Colon (tissue), 2 donors: ENCODE measurements around the gene BBX.
"Not testable (repeated sequence)": the region's sequence is repeated elsewhere in the genome, so short reads cannot be mapped to it uniquely, and the experiment has no call there.

Experiments
- FAIRE-seq: peaks from 2 replicates; lab custom pipeline; 2012; peaks lifted over from hg19 to GRCh38; lab: Jason Lieb, UNC
- donor health status: control.
- donor health status: control.

Gene BBX

DNA sequence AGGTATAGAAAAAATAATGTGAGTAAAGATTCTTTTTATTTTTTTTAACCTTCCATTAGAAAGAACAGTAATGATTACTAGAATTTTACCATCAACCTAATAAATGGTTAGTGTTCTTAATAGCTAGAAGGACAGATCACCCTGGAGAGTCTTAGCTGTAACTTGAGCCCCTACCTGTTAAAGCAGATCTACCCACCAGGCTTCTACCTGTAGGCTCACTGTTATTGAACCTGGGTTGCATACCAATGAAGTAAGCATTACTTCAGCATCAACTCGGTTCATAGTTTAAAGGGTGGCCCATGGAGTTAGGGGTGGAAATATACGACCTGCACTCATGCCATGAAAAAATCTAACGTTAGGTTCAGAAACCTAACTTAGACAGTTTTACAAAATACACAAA is 280.4 kb downstream of the BBX start:
- FAIRE-seq = no peak

DNA sequence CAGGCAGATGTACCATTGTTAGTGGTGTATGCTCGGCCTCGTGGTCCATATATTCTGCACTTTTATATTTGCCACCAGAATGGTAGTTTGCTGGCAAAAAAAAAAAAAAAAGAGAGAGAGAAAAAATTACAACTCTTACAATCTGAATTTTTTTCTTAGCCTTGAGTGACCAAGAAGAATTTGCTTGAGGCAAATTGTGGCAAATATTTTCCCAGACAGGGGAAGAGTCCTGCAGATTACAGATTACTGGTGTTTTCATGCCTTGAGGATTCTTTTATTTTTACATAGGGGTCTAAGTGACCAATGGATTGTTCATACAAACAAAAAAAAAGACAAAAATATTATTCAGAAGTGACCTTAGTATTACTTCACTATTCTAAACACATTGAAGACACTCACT is 283.3 kb downstream of the BBX start:
- FAIRE-seq = no peak

DNA sequence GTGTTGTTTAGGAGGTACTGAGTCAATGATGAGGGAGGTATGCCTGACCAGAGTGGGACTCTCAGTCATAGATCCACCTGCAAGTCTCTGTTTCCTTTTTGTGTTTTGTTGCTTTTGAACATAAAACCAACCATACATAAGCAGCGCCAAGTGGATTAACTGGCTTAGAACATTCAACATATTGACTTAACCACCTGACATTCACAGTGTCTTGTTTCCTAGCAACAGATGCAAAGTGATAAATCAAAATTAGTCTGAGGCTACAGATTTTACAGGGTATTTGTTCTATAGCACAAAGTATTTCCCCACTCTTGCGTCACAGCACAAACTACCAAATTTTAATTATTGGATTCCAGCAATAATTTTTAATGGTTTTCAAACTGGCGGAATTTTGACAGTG is 283.8 kb downstream of the BBX start:
- FAIRE-seq = no peak

DNA sequence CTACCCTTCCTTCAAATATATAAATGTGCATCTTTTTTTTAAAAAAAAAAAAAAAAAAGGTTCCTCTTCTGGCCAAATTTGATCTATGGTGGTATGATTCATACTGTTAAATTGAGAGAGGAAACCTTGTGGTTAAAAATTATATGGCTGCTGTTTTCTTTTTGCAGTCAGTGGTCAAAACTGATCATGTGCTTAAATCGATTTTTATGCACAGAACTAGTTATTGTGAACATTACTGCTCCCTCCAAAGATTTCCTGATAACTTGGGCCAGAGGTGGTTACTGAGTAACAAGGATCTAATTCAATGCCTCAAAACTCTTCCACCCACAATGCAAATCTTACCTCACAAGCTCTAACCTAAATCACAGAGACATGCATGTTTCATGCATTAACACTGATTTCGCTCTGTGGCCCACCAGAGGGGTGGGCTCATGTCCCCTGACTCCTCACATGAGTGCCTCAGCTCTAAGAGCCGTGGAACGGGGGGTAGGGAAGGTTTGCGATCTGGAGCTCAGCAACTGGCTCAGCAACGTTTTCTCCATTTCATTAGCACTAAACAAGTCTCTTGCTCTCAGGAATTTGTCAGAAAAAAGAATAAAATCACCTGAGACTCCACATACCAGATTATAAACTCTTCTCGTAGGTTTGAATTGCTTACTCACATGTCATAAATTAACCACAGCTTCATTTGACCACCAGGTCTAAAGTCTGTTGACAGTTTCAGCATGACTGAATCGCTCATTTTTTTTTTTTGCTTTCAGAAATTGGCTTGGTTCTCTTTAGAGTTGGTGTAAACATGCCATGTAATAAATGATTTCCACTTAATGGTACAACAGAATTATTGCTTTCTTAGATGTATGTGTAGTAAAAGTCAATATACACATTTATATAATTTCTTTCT is 287.7 kb downstream of the BBX start:
- FAIRE-seq = no peak

DNA sequence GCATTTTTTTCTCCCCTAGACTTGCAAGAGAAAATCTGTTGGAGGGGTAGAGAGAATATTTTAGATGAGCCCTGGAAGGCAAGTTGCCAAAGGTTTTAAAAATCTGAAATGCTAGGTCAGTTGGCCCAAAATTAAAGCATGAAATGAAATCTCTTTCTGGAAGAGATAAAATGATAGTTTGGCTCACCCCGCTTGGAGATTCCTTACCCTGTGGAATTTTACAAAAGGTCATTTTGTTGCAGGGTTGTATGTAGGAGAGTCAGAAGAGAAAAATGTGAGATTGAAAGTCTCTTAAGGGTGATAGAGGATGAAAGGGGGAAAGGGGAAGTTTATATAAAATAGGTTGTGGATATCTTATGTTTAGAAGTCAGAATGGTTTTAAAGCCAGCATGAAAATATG is 290.3 kb downstream of the BBX start:
- FAIRE-seq = no peak

DNA sequence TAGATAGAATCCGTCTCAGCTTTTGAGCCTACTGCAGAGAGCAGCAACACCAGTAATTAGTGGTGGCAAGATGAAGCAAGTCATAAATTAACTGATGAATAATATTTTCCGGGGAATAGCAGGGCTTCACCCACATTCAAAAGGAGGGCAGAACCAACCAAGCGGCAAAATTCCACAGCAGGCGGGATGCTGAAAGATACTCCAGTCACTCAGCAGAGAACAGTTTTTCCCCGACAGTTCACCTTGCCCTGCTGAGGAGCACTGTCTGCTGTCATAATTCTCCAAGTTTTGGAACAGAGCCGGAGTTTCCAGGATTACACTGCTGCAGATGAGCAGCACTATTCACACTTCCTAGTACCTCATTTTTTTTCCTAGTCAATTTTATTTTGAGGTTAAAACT is 293.3 kb downstream of the BBX start:
- FAIRE-seq = no peak

DNA sequence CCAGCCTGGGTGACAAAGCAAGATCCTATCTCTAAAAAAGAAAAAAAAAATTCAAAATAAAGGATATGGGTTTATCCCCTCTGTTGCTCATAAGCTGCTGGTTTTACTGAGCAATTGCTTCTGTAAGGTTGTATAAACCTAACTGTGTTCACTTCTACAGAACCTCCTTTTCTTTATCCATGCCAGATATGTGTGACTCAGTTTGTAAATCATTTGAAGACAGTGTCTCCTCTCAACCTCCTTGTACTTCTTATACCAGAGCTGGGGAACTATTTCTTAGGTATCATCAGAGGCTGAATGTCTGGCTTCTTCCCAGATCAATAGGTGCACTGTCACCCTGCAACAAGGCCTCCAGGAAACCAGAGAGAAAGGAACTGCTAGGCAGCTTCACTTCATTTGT is 294.3 kb downstream of the BBX start:
- FAIRE-seq = no peak

DNA sequence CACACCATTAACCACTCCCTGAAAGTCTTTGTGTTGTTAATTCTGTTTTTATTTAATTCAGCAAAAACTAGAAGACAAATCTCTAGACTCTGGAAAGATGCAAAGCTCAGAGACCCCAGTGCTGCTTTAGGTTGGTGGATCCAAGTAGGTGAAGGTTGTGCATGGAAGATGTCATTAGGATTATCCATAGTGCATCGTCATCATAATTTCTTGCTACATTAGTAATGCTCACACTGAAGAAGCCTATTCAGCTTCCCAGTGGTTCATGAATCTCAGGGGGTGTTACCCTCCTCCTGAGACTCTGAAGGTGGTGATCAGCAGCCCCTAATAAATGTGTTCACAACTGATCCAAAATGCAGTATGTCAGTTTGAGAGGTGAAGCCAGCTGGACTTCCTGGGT is 295.3 kb downstream of the BBX start:
- no peak for FAIRE-seq

DNA sequence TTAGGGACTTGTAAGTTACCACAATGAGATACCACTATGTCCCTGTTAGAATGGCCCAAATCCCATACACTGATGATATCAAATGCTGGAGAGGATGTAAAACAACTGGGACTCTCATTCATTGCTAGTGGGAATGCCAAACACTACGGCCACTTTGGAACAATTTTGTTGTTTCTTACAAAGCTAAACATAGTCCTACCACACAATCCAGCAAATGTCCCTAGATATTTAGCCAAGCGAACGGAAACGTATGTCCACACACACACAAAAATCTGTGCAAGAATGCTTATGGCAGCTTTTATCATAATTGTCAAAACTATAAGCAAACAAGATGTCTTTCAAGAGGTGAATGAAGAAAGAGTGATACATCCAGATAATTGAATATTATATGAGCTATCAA is 296.9 kb downstream of the BBX start:
- FAIRE-seq = no peak

DNA sequence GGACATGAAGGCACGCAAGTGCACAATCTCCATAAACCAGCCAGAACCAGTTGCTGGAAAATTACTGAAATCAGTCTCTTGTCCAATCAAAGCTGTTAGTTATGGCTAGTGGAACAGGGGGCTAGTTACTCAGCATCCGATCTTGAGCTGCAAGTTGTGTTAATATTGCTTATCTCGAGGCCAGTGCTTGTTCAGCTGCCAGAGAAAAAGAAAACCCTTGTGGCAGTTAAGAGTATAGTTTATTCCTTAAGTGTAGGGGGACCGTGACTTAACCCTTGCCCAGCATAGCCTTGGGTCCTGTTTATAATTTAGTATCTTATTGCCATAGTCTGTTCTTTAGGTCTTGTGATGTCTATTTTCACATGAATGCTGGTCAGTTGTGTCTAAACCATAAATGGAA is 299.5 kb downstream of the BBX start:
- no peak for FAIRE-seq

DNA sequence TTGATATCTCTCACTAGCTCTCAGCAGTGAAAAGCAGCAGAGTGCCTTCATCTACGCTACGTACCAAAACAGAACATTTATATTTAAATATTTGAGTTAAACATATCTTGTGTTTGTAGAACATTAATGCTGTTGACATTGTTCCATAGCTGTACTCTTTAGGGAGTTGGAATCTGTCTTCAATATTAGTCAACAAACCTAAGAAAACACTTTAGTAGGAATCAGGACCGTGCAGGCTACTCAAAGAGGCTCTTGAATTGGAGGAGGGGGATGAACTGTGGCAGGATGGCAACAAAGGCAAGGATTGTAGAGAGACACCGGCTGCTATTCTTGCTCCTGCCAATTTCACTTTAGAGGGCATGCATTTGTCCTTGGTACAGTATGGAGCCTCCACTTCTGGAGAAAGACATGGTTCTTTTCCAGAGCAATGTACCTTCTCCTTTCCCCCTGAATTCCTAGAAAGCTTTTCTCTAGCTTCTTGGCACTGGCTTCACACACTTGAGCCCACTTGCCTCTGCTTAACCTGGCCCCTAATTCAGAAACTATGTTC is 302.1 kb downstream of the BBX start:
- no peak for FAIRE-seq

DNA sequence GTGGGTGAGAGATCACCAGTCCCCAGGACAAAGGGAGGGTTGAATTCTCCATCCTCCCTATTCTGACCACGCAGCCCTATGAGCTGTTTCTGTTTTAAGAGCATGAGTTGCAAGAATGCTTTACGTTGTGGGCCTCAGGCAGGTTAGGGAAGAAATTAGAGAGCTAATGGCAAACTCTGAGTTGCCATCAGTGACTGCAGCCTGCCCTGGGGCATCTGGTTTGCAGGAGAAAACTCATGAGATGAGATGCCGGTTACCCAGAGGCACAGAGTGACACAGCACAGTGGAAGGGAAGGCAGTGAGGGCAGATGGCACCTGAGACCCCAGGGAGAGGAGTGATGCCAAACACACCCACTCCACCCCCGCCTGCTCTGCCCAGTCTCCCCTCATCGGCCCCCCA is 302.8 kb downstream of the BBX start:
- no peak for FAIRE-seq

DNA sequence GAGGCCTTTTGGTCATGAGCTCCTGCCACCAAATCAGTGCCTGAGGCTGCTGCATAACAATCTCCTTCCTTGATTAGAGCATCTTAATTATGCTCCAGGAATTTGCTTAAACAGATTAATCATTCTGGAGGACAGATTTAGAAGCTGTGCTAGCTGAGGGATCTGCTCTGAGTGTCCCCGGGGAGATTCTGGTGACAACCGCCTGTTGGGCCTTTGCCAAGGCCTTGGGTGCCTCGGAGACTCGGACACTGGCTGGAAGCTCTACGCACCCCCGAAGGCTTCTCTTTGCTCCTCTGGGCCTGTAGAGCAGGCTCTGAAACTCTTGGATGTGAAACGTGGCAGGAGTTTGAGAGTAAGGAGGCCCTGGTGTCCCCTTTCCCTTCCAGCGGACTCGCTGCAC is 304.0 kb downstream of the BBX start:
- no peak for FAIRE-seq

DNA sequence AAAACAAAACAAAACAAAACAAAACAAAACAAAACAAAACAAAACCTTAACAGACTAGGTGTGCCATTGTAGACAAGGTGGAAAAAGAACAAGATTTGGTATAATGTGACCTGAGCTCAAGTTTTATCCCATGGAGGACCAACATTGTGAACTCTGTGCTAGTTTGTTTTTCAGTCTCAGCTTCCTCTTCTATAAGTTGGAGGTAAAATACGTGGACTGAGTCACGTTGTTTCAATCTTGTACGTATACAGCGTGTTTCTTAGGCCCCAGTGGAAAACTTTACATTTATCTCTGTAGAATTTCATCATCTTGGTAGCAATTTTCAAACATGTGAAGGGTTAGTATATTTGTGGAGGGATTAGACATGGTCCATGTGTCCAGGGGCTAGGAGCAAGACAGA is 306.4 kb downstream of the BBX start:
- no peak for FAIRE-seq

DNA sequence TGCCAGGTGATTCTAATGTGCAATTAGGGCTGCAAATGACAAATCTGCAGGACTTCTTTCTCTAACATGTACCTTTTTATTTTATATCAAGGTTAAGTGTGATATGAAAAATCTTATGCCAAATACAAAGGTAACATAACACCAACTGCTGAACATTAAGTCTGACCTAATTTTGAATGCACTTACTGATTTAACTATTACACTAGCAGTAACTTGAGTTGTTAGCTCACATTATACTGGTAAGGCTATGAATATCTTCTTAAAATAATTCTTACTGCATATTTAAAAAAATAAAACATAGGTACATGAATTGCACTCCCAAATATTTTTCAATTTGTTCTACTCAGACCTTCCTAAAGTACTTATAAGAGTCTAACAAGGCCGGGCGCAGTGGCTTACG is 308.8 kb downstream of the BBX start:
- FAIRE-seq = no peak

DNA sequence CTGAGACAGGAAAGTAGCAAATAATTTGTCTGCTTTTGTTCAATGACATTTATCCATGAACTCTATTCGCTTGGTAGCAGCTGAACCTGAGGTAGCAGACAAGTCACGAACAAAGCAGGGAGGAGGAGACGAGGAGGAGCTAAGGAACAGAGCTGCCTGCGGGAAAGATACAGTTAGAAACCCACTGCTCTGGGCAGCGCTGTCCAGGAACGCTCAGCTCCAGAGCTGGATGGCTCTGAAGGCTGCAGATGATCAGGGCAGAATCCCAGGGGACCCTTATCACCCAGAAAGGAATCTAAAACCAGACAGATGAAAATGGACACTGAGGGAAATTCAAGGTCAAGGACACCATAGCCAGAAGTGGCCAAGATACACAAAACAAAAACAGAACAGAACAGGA is 310.3 kb downstream of the BBX start:
- FAIRE-seq = no peak

DNA sequence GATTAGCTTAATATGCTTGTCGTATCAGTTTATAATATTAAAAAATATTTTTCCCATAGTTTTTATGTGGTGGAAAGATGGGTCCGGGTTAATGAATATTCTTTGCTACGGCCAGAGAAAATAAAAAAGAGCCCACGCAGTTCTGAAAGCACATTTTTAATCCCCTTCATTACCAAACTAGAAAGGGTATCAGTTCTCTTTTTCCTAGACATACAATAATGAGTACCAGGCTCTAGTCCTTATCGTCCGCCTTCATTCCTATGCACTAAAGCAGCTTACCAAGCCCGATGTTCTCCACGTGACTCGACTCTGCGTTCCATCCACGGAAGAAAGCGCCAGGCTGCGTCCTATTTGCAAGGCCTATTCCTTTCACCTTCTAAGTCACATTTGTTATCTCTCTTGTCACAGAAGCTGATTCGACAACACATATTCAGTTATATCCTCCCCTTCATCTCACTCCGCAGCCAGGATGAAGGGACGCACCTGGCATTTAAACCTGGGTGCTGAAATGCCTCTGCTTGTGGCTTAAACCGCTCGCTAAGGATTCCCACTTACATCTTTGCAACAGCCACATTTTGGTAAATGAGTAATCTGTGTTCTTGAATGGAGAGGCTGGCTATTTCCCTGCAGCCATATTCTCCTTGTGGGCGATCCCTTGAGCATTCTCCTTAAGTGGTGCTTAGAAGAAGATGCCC is 311.1 kb downstream of the BBX start:
- FAIRE-seq = no peak

DNA sequence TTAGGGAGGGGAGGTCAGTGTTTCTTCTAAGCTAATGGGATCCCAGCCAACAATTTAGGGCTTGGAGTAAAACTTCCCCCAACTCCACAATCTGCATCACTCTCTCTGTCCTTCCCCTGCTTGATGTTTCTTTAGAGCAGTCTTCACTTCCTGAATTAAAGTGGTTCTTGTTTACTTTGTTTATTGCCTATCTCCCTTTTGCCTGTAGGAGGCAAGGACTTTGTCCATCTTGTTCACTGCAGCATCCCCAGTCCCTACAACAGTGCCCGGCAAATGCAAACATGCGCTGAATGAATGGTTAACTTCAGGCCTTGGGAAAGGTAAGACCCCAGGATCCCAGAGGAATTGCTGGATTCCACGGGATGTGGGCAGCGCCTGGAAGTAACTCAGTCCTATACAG is 312.2 kb downstream of the BBX start:
- FAIRE-seq = not testable (repeated sequence)

DNA sequence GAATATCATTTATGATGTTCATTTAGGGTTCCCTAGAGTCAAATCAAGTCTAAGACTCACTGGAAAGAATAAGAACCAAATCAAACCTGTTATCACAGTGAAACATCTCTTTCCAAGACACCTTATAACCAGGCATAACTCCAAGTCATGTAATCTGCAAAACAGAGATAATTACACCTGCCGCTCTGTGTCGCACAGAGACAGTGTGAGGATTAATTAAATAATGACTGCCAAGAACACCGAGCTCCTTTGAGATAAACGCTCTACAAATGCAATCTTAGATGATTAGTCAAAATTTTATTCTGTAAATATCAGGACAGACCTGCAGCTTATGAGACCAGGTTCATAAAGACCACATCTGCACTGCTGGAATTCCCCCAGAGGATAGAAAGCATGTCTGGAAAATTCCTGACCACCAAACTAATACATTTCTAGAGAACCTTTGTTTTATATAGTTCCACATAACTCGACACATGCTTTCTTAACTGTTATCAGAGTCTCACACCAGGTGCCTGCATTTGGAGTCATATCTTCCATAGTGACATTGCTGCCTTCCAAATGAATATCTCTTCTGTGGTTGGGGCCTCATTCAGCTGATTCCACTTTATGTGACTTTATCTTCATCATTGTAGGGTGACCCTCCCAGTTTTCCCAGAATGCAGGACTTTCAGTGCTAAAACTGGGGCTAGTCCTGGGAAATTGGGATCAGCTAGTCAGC is 315.3 kb downstream of the BBX start:
- FAIRE-seq = no peak

DNA sequence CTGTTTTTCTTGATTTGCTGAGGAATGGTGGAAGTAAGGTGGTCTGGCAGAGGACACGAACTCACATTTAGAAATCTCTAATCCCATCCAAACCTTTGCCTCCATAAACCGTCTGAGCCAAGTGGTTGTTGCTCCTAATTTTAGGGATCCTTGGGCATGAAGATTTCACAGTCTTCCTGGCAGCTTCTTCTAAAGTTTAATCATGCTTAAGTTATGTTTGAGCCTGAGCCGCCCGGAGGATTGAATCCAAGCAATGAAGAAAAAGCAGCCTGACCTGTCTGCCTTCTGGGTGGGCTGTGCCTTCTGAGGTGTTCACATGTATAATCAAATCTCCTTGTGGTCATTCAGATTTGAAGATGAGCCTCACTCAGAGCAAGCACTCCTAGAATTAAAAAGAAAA is 319.1 kb downstream of the BBX start:
- FAIRE-seq = no peak

DNA sequence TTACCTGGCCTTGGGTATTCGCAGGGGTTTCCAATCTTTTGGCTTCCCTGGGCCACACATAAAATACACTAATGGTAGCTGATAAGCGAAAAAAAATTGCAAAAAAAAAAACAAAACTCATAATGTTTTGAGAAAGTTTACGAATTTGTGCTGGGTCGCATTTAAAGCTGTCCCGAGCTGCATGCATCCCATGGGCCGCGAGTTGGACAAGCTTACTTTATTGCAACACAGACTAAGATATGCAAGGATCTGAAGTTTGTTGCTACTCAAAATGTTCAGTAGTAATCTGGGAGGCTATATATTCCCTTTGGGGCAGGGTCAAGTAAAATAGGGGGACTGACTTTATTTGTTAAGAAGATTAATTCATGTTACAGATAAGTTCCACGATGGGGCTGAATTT is 320.2 kb downstream of the BBX start:
- FAIRE-seq = no peak

DNA sequence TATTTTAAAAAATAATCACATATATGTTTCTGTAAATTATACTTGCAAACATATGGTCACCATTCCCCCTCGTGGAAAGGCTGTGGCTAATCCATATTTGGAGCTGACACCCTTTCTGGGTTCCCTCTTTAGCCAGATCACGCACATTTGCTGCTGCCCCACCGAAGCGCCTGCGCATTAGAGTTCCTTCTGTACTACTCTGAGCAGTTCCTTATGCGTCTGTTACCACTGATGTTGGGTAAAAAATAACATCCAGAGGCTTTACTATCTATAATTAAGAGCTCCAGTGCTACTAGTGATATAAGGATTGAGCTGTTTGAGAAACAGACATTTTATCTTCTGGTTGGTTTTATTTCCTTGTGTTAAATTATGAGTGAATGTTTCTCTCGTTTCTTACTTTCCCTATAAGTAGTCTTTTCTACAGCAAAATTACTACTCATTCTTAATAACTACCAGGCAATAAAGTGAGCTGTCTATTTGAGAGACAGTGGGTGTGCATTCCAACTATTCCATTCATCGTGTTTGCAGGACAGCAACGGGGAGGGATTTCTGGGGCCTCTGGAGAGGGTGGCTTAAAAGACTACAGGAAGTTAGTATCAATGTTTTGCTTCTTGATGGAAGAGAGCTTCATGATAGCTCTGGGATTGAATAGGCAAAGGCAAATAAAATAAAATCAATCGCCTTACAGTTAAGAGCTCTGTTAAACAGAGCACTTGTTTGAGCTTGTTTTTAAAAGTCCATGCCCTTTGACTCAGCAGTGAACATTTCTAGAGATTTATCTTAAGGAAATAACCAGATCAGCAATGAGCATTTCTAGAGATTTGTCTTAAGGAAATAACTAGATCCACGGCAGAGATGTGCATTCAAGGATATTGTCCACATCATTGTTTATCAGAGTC is 322.9 kb downstream of the BBX start:
- FAIRE-seq = no peak
